A549 (cell line): ENCODE measurements around the gene LSM10.

Experiments used
- CTCF ChIP-seq: fragments of >200 bp; sonication (Bioruptor Twin); formaldehyde crosslinking; IDR thresholded peaks from 3 replicates; pipeline ENCODE4 v1.5.1; 2016
- HEYL ChIP-seq: fragments of 250-450 bp; sonication (Bioruptor Pico); IDR thresholded peaks from 2 replicates; pipeline ENCODE4 v1.8.0; 2021; ENCODE audit warnings: mild to moderate bottlenecking, moderate library complexity
- NR3C1 ChIP-seq: fragments of >200 bp; sonication (Bioruptor Twin); formaldehyde crosslinking; IDR thresholded peaks from 3 replicates; pipeline ENCODE4 v1.6.1; 2017
- POLR2A ChIP-seq: IDR thresholded peaks from 2 replicates; pipeline ENCODE4 v1.6.1; 2012; ENCODE audit warnings: mild to moderate bottlenecking, low read length
- RAD21 ChIP-seq, 2 experiments: fragments of >200 bp in 1 of 2; sonication (Bioruptor Twin) in 1 of 2; formaldehyde crosslinking in 1 of 2; IDR thresholded peaks in 1 of 2; conservative IDR thresholded peaks in 1 of 2; 2 replicates in 1 of 2; 3 replicates in 1 of 2; pipeline ENCODE4 v1.6.1; 2012 to 2018; ENCODE audit warnings: inconsistent platforms in 1 of 2
- SMC3 ChIP-seq: fragments of >200 bp; sonication (Bioruptor Twin); formaldehyde crosslinking; IDR thresholded peaks from 3 replicates; pipeline ENCODE4 v1.6.1; 2018; ENCODE audit warnings: inconsistent platforms

GRCh38 chr1:36355811-36356210 lies 41.9 kb downstream of the LSM10 start:
- TF ChIP-seq RAD21 (conservative IDR thresholded peaks at IDR 0.05 in 1 of 2, IDR thresholded peaks at IDR 0.05 in 1 of 2): no peak
- no peak for TF ChIP-seq CTCF
- TF ChIP-seq POLR2A: no peak
- no peak for TF ChIP-seq SMC3
- TF ChIP-seq NR3C1: no peak
- no peak for TF ChIP-seq HEYL (CRISPR knock-in tag)
